ENCODE data around the gene TUT4.

GRCh38 chr1:52455686-52456085 is 97.2 kb downstream of the TUT4 start:
- TF ChIP-seq CTCF (IDR thresholded peaks at IDR 0.05) (no peak), POLR2A (IDR thresholded peaks at IDR 0.05) (no peak)
